Suprapubic skin (tissue), 4 donors: ENCODE data around the gene CHMP4A. TPM values are rescaled to one million over a fixed set of nuclear protein-coding genes. Genes with fewer than 3 reads are reported as not detected.
A peak's percentile ranks its signal among the peaks of the same experiment; 100 is the strongest.
"Not testable (repeated sequence)": the region's sequence is repeated elsewhere in the genome, so short reads cannot be mapped to it uniquely, and the experiment has no call there.

Experiments
- DNase-seq, 2 donors: peaks; one replicate each; pipeline ENCODE4 v3.0.0-alpha.2; 2019; ENCODE audit warnings: low spot score in 2 of 2
- H3K27ac ChIP-seq: fragments of 200-600 bp; sonication (generic); one replicate; pipeline ENCODE4 v1.5.1; 2019
- H3K27me3 ChIP-seq: fragments of 200-600 bp; sonication (generic); one replicate; pipeline ENCODE4 v1.5.1; 2019
- H3K36me3 ChIP-seq: fragments of 200-600 bp; sonication (generic); one replicate; pipeline ENCODE4 v1.5.1; 2019
- H3K4me1 ChIP-seq: fragments of 200-600 bp; sonication (generic); one replicate; pipeline ENCODE4 v1.5.1; 2019
- H3K4me3 ChIP-seq: fragments of 200-600 bp; sonication (generic); one replicate; pipeline ENCODE4 v1.5.1; 2019; ENCODE audit warnings: mild to moderate bottlenecking
- H3K9me3 ChIP-seq: fragments of 200-600 bp; sonication (generic); one replicate; pipeline ENCODE4 v1.5.1; 2019
- EP300 ChIP-seq: sonication (generic); formaldehyde crosslinking; IDR thresholded peaks from one replicate; pipeline ENCODE4 v1.6.1; 2017; ENCODE audit warnings: antibody characterized with exemption
- POLR2A ChIP-seq, 2 donors: fragments of 450-650 bp; IDR thresholded peaks; one replicate each; pipeline ENCODE4 v1.6.1; 2017; ENCODE audit warnings: antibody characterized with exemption in 2 of 2, mild to moderate bottlenecking in 2 of 2, moderate library complexity in 2 of 2
- POLR2AphosphoS5 ChIP-seq, 3 donors: sonication (generic); formaldehyde crosslinking; IDR thresholded peaks; one replicate each; pipeline ENCODE4 v1.6.1; 2017; ENCODE audit warnings: antibody characterized with exemption in 3 of 3
- WGBS: methylation state at CpG from one replicate; pipeline ENCODE4 v1.1.5; 2018; 5-methylcytosine and 5-hydroxymethylcytosine counted together
- total RNA-seq, 4 donors: library from RNA; depleted of rRNA; stranded (reverse); fragments of >200 nt; gene quantifications; one replicate each; pipeline ENCODE4 v1.1.0, GENCODE V29; 2016
- TF ChIP-seq, protein P1 (sequence below), 2 donors: fragments of 200-600 bp in 1 of 2; fragments of 450-650 bp in 1 of 2; sonication (generic) in 1 of 2; IDR thresholded peaks; one replicate each; pipeline ENCODE4 v1.5.1; 2016 to 2019; ENCODE audit warnings: antibody characterized with exemption in 2 of 2, mild to moderate bottlenecking in 1 of 2, moderate library complexity in 1 of 2

The CHMP4A gene
- total RNA-seq, 4 donors from 2014 or later = 47.2 to 86.3 (median 63.6) TPM

DNA sequence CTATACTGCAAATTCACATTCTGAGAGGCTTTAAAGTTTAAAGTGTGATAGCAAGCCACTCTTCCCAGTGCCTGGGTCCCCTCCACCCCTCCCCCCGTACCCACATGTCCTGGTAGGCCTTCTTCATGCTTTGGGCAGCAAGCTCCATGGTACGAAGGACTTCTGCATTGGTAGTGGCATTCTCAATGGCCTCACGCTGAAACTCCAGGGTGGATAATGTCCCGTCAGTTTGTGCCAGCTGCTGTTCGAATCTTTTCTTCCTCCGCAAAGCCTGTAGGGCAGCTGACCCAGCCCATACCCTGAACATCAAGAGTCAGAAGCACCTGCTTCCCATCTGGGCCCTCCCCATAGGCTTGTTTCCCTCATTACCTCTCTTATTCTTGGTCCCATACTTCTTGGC is 2.0 kb downstream of the CHMP4A start:
- Histone ChIP-seq H3K27ac (no peak overlapping the region), H3K27me3 (no peaks in the 10 kb centered on the region), H3K4me3 (no peak overlapping the region), H3K4me1 (peaks cover 33% of the 10 kb centered on the region), H3K9me3 (no peaks in the 10 kb centered on the region), H3K36me3 (peaks cover 51% of the 10 kb centered on the region)
- no peak for DNase-seq
- TF ChIP-seq, protein P1, sequence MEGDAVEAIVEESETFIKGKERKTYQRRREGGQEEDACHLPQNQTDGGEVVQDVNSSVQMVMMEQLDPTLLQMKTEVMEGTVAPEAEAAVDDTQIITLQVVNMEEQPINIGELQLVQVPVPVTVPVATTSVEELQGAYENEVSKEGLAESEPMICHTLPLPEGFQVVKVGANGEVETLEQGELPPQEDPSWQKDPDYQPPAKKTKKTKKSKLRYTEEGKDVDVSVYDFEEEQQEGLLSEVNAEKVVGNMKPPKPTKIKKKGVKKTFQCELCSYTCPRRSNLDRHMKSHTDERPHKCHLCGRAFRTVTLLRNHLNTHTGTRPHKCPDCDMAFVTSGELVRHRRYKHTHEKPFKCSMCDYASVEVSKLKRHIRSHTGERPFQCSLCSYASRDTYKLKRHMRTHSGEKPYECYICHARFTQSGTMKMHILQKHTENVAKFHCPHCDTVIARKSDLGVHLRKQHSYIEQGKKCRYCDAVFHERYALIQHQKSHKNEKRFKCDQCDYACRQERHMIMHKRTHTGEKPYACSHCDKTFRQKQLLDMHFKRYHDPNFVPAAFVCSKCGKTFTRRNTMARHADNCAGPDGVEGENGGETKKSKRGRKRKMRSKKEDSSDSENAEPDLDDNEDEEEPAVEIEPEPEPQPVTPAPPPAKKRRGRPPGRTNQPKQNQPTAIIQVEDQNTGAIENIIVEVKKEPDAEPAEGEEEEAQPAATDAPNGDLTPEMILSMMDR (IDR thresholded peaks at IDR 0.05) = no peak
- WGBS = 87% methylated on average over 6 of the region's 6 CpGs

DNA sequence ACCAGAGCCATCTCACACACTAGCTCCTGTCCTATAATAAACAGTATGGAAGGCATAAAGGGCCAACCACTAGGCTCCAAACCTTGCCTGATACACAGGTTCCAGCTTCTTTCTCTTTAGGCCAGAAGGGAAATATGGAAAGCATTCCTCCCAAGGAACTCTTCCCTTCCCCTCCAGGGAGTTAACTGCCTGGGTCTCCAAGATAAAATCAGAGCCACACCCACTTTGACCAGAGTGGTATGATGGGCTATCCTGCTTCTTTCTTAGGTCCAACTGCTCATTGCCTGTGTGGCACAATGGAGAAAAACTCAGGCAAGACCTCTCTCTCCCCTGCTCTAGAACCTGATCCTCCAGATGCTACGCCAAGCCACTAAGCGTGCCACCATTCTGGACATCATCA is 5.7 kb downstream of the CHMP4A start:
- H3K36me3 ChIP-seq = peaks cover 83% of the 10 kb centered on the region
- H3K27me3 ChIP-seq = no peaks in the 10 kb centered on the region
- no peaks in the 10 kb centered on the region for H3K9me3 ChIP-seq
- DNase-seq = no peak
- H3K4me1 ChIP-seq = peaks cover 8% of the 10 kb centered on the region
- H3K27ac ChIP-seq = no peak overlapping the region
- TF ChIP-seq POLR2A (IDR thresholded peaks at IDR 0.05) = no peak
- no peak for TF ChIP-seq POLR2AphosphoS5 (IDR thresholded peaks at IDR 0.05)
- no peak for TF ChIP-seq EP300
- TF ChIP-seq, protein P1 (IDR thresholded peaks at IDR 0.05) = no peak
- H3K4me3 ChIP-seq = no peak overlapping the region
- 97% methylated on average over 2 of the region's 2 CpGs for WGBS

DNA sequence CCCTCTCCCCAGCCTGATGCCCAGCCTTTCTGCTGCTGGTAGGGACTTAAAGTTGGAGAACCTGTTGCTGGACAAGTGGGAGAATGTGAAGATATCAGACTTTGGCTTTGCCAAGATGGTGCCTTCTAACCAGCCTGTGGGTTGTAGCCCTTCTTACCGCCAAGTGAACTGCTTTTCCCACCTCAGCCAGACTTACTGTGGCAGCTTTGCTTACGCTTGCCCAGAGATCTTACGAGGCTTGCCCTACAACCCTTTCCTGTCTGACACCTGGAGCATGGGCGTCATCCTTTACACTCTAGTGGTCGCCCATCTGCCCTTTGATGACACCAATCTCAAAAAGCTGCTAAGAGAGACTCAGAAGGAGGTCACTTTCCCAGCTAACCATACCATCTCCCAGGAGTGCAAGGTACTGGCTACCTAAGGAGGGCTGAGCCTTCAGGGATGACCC is 6.2 kb downstream of the CHMP4A start:
- Histone ChIP-seq H3K9me3 (no peaks in the 10 kb centered on the region), H3K27me3 (no peaks in the 10 kb centered on the region), H3K4me3 (no peak overlapping the region), H3K36me3 (peaks cover 88% of the 10 kb centered on the region), H3K4me1 (peaks cover 4% of the 10 kb centered on the region), H3K27ac (no peak overlapping the region)
- WGBS = 98% methylated on average over 5 of the region's 5 CpGs
- TF ChIP-seq POLR2AphosphoS5 (IDR thresholded peaks at IDR 0.05) (no peak), POLR2A (IDR thresholded peaks at IDR 0.05) (no peak), EP300 (no peak)
- TF ChIP-seq, protein P1 (IDR thresholded peaks at IDR 0.05) = no peak
- no peak for DNase-seq

DNA sequence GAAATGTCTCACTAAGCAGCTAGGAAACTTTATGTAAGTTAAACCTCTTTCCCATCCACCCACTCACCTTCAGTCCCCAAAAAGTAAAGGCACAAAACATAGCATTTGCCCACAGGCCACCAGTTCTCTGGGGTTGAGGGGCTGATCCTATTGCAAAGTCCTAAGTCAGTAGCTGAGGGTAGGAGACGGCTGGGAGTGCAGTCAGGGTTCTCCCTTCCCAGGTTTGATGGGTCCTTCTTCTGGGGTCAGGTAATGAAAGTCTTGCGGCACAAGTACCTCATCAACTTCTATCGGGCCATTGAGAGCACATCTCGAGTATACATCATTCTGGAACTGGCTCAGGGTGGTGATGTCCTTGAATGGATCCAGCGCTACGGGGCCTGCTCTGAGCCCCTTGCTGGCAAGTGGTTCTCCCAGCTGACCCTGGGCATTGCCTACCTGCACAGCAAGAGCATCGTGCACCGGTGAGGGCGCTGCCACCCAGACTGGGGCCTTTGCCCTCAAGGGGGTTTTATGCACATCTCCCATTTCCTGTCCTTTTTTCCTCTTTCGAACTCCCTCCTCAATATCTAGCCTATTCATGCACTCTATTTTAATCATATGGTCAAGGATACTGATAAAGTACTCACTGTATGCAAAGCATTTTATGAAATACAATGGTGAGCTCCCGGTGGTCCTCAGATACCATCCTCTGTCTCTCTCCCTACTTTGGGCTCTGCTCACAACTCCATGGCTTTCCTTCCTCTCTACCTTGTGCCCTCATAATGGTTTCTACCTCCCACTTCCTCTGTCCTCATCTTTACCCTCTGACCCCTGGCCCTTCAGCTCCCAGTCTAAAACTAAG is 6.8 kb downstream of the CHMP4A start:
- no peak overlapping the region for H3K27ac ChIP-seq
- H3K4me3 ChIP-seq = no peak overlapping the region
- 97% methylated on average over 11 of the region's 11 CpGs for WGBS
- no peak for DNase-seq
- TF ChIP-seq, protein P1 (IDR thresholded peaks at IDR 0.05) = no peak
- TF ChIP-seq POLR2AphosphoS5 (IDR thresholded peaks at IDR 0.05) = no peak
- no peak for TF ChIP-seq POLR2A (IDR thresholded peaks at IDR 0.05)
- TF ChIP-seq EP300 = no peak
- H3K36me3 ChIP-seq = peaks cover 93% of the 10 kb centered on the region
- H3K9me3 ChIP-seq = no peaks in the 10 kb centered on the region
- no peaks in the 10 kb centered on the region for H3K4me1 ChIP-seq
- no peaks in the 10 kb centered on the region for H3K27me3 ChIP-seq

DNA sequence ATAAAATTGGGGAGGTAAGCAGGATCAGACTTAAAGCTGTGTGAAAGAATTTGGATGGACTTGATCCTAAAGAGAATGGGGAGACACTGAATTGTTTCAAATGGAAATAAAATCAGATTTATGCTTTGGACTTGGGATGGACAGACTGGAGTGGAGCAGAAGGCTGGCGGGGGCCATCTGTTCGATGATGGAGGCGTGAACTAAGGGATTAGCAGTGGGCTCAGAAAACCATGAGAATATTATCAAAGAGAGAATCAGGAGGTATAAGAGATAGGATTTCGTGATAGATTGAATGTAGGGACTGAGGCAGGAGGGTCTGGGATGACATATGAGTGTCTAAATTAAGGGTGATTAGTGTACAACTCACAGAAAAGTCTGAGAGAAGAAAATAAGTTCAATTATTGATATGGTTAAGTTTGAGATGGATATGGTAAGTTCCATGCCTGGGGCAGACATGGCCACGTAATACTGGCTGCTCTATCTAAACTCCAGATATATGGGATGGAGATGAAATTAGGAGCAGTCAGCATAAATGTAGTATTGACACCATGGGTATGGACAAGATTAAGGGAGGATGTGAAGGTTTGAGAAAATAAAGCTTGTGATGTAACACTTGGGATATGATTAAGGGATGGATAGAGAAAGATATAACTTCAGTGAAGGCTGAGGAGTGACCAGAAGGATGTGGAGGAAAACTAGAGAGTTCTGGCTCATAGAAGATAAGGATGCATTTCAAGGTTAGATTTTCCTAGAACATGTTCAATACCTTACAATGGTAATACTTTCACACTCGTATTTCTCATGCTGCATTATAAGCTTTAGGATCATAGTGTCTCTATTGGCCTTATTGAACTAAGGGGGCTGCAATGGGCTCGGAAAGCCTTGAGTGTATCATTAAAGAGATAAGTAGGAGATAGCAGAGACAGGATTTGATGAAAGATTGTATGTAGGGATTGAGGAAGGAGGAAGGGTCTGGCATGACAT is 8.8 kb downstream of the CHMP4A start:
- WGBS = 87% methylated on average over 7 of the region's 7 CpGs
- H3K9me3 ChIP-seq = no peaks in the 10 kb centered on the region
- H3K4me3 ChIP-seq = no peak overlapping the region
- DNase-seq = no peak
- H3K27me3 ChIP-seq = no peaks in the 10 kb centered on the region
- TF ChIP-seq POLR2A (IDR thresholded peaks at IDR 0.05) = no peak
- TF ChIP-seq, protein P1 (IDR thresholded peaks at IDR 0.05) = no peak
- TF ChIP-seq POLR2AphosphoS5 (IDR thresholded peaks at IDR 0.05) = no peak
- H3K27ac ChIP-seq = no peak overlapping the region
- no peaks in the 10 kb centered on the region for H3K4me1 ChIP-seq
- peaks cover 77% of the 10 kb centered on the region for H3K36me3 ChIP-seq

DNA sequence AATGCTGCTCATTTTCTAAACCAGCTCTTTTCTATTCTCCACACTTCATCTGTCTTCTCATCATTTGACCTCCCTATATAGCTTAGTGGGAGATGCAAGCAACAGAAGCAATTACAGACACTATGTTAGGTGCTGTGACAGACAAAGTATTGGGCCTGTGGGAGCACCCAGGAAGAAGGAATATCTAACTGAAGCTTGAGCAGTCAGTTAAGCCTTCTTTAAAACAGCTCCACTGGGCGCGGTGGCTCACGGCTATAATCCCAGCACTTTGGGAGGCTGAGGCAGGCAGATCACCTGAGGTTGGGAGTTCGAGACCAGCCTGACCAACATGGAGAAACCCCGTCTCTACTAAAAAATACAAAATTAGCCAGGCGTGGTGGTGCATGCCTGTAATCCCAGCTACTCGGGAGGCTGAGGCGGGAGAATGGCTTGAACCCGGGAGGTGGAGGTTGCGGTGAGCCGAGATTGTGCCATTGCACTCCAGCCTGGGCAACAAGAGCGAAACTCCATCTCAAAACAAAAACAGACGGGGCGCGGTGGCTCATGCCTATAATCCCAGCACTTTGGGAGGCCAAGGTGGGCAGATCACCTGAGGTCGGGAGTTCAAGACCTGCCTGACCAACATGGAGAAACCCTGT is 9.9 kb downstream of the CHMP4A start:
- 92% methylated on average over 16 of the region's 16 CpGs for WGBS
- not testable (repeated sequence) for H3K27me3 ChIP-seq, H3K4me1 ChIP-seq, H3K27ac ChIP-seq, H3K4me3 ChIP-seq, H3K9me3 ChIP-seq
- H3K36me3 ChIP-seq = peaks cover 67% of the 10 kb centered on the region
- peak in 1 of 2 donors; percentile 48 for DNase-seq

DNA sequence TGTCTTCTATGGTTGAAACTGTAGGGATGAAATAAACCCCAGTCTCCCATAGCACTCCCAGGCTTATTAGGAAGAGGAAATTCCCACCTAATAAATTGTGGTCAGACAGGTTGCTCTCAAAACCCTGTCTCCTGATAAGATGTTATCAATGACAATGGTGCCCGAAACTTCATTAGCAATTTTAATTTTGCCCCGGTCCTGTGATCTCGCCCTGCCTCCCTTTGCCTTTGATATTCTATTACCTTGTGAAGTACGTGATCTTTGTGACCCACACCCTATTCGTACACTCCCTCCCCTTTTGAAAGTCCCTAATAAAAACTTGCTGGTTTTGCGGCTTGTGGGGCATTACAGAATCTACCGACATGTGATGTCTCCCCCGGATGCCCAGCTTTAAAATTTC is 10.8 kb downstream of the CHMP4A start:
- H3K4me3 ChIP-seq = not testable (repeated sequence)
- WGBS = 86% methylated on average over 8 of the region's 8 CpGs

More for the DNA sequence above, 10.8 kb downstream of the CHMP4A start:
- not testable (repeated sequence) for DNase-seq, H3K27me3 ChIP-seq, H3K27ac ChIP-seq, H3K4me1 ChIP-seq, H3K9me3 ChIP-seq
- H3K36me3 ChIP-seq = peaks cover 58% of the 10 kb centered on the region
